Kidney epithelial cell (primary cell): ENCODE results near the gene ITSN2. TPM values are rescaled to one million over a fixed set of nuclear protein-coding genes. Genes with fewer than 3 reads are reported as not detected.

Experiments used
- DNase-seq: peaks from one replicate; pipeline ENCODE4 v3.0.0-alpha.2; 2010; ENCODE audit warnings: low read depth
- H3K27me3 ChIP-seq: 2 replicates; pipeline ENCODE4 v1.6.0; 2011; ENCODE audit warnings: low read length; ENCODE audit not compliant: control insufficient read depth, insufficient read depth
- H3K36me3 ChIP-seq: 2 replicates; pipeline ENCODE4 v1.5.1; 2011; ENCODE audit warnings: low read length; ENCODE audit not compliant: control insufficient read depth, insufficient read depth
- H3K4me3 ChIP-seq: 2 replicates; pipeline ENCODE4 v1.5.1; 2011; ENCODE audit warnings: low read depth, mild to moderate bottlenecking, control low read depth, low read length
- total RNA-seq: library from RNA; depleted of rRNA; stranded (reverse); fragments of >200 nt; gene quantifications from 2 replicates; pipeline ENCODE4 v1.2.3, GENCODE V29; 2015
- TF ChIP-seq, protein P1 (sequence below): IDR thresholded peaks from 2 replicates; pipeline ENCODE4 v1.5.1; 2011; ENCODE audit warnings: mild to moderate bottlenecking, moderate library complexity, low read length, control low read depth, inconsistent platforms; ENCODE audit not compliant: insufficient read depth, poor library complexity, severe bottlenecking

ITSN2 gene
- total RNA-seq, 1 donor from 2014 or later: 23.0 TPM

DNA sequence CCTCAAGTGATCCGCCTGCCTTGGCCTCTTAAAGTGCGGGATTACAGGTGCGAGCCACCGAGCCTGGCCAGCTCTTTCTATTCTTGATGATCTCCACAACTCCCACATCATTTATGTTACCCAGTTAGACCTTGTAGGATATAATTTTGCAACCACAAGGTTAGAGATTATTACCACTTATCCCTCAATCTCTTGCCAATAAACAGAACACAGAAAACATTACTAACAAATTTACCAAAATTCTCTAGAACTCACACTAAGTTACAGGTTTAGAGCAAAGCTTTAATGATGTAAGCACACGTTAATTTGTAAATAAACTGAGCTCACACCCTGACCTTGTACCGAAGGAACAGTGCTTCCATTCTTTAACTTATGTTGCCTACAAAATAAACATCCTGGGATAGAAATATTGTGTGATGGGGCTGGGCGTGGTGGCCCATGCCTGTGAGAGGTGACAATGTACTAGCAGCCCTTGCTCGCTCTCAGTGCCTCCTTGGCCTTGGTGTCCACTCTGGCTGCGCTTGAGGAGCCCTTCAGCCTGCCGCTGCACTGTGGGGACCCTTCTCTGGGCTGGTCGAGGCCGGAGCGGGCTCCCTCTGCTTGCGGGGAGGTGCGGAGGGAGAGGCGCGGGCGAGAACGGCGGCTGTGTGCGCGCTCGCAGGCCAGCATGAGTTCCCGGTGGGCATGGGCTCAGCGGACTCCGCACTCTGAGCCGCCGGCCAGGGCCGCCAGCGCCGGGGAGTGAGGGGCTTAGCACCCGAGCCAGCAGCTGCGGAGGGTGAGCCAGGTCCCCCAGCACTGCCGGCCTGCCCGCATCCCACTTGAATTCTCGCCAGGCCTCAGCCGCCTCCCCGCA lies 42.1 kb upstream of the ITSN2 start:
- H3K4me3 ChIP-seq: peak overlapping the region; percentile 20
- H3K27me3 ChIP-seq: peaks cover 5% of the 10 kb centered on the region
- TF ChIP-seq, protein P1, sequence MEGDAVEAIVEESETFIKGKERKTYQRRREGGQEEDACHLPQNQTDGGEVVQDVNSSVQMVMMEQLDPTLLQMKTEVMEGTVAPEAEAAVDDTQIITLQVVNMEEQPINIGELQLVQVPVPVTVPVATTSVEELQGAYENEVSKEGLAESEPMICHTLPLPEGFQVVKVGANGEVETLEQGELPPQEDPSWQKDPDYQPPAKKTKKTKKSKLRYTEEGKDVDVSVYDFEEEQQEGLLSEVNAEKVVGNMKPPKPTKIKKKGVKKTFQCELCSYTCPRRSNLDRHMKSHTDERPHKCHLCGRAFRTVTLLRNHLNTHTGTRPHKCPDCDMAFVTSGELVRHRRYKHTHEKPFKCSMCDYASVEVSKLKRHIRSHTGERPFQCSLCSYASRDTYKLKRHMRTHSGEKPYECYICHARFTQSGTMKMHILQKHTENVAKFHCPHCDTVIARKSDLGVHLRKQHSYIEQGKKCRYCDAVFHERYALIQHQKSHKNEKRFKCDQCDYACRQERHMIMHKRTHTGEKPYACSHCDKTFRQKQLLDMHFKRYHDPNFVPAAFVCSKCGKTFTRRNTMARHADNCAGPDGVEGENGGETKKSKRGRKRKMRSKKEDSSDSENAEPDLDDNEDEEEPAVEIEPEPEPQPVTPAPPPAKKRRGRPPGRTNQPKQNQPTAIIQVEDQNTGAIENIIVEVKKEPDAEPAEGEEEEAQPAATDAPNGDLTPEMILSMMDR: no peak
- no peaks in the 10 kb centered on the region for H3K36me3 ChIP-seq
- DNase-seq: no peak

GRCh38 chr2:24400207-24400907 lies 40.0 kb upstream of the ITSN2 start:
- Histone ChIP-seq H3K36me3 (no peaks in the 10 kb centered on the region), H3K27me3 (peaks cover 5% of the 10 kb centered on the region), H3K4me3 (no peak overlapping the region)
- DNase-seq: no peak
- TF ChIP-seq, protein P1: no peak

- H3K4me3 ChIP-seq: no peak overlapping the region
- TF ChIP-seq, protein P1: no peak
- no peak for DNase-seq
- no peaks in the 10 kb centered on the region for H3K36me3 ChIP-seq
- peaks cover 5% of the 10 kb centered on the region for H3K27me3 ChIP-seq
Observed at GRCh38 chr2:24399434-24400206, 39.3 kb upstream of the ITSN2 start.

DNA sequence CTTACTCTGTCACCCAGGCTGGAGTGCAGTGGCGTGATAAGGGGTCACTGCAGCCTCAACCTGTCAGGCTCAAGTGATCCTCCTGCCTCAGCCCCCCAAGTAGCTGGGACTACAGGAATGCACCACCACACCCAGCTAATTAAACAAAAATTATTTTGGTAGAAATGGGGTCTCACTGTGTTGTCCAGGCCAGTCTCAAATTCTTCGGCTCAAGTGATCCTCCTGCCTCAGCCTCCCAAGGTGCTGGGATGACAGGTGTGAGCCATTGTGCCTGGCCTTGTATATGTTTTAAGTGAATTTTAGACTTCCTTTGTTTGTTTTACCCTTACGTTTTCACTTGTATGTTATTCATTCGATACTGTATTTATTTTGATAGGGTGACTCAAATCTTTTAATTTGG lies 34.7 kb upstream of the ITSN2 start:
- Histone ChIP-seq H3K36me3 (no peaks in the 10 kb centered on the region), H3K27me3 (no peaks in the 10 kb centered on the region), H3K4me3 (no peak overlapping the region)
- TF ChIP-seq, protein P1: no peak
- DNase-seq: no peak

GRCh38 chr2:24392542-24393059 lies 32.3 kb upstream of the ITSN2 start:
- no peaks in the 10 kb centered on the region for H3K27me3 ChIP-seq
- TF ChIP-seq, protein P1: no peak
- H3K4me3 ChIP-seq: no peak overlapping the region
- no peaks in the 10 kb centered on the region for H3K36me3 ChIP-seq
- no peak for DNase-seq
